ENCODE measurements around the gene IGFLR1.
"Not testable (repeated sequence)": the region's sequence is repeated elsewhere in the genome, so short reads cannot be mapped to it uniquely, and the experiment has no call there.

Gene IGFLR1

DNA sequence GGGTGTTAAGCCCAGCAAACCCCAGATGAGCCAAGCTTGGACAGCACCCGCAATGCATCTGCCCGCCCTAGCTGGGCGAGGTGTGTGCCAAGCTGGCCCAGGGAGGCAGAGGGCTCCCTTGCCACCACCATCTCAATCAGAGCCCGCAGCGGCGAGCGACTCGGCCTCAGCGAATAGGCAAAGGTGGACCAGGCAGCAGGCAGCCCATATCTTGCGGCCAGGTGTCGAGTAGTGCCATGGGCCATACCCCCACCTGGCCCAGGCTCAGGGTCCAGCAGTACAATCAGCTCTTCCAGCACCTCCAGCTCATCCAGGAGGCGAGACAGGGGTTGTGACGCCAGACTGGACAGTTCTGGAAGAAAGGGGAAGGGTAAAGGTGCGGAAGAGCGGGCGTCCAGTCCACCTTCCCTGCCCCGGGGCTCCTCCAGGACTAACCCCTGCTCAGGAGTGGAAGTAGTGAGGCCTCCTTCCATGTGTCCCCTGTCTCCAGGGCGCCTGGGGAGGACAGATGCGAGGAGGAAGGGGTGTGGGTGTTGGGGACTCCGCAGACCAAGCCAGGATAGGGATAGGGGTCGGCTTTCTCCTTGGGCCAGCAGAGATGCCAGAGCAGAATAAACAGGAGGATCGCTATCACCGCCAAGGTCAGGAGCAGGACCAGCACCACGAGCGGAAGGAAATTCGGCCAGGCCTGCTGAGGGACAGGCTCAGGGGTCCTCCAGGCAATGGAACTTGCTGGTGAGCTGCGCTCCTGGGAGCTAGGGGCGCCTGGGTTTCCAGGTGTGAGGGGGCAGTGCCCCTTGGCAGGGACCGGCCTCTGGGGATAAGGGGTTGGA is 2.8 kb downstream of the IGFLR1 start:
- no peak for DNase-seq (ENCODE audit: low spot score)

DNA sequence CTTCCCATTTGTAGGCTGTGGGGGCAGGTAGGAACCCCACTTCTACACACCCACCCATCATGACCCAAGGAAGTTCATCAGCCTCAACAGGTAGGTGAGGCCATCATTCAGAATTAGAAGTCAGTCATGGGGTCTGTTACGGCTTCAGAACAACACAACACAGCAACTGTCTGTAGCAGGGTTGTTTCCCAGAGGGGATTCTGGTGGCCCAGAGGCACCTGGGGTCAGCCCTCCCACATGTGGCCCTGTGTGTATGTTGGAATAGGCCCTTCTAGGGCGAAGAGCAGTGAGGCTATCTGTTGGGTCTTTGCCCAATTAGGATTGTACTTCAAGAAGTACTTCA is 3.4 kb downstream of the IGFLR1 start:
- no peak for DNase-seq (ENCODE audit: low spot score)

DNA sequence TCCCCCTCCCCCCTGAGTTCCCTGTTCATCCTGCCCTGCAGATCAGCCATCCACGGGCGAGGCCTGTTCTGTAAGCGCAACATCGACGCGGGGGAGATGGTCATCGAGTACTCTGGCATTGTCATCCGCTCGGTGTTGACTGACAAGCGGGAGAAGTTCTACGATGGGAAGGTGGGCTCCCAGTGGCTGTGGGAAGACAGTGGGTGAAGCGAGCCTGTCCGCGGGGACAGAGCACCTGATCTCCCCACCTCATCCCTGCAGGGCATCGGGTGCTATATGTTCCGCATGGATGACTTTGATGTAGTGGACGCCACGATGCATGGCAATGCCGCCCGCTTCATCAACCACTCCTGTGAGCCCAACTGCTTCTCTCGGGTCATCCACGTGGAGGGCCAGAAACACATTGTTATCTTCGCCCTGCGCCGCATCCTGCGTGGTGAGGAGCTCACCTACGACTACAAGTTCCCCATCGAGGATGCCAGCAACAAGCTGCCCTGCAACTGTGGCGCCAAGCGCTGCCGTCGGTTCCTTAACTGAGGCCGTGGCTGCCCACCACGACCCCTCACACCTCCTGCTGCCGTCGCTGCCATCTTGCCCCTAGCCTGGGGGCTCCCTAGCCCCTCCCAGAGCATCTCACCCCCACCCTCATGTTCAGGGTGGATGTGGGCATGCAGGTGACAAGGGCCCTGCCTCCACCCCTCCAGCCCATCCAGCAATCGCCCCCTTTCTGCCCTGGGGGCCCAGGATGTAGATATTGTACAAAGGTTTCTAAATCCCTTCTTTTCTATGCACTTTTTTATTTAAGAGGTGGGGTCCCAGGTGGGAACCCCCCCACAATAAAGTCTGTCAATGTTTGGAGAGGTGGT is 4.0 kb downstream of the IGFLR1 start:
- DNase-seq (ENCODE audit: low spot score): no peak

DNA sequence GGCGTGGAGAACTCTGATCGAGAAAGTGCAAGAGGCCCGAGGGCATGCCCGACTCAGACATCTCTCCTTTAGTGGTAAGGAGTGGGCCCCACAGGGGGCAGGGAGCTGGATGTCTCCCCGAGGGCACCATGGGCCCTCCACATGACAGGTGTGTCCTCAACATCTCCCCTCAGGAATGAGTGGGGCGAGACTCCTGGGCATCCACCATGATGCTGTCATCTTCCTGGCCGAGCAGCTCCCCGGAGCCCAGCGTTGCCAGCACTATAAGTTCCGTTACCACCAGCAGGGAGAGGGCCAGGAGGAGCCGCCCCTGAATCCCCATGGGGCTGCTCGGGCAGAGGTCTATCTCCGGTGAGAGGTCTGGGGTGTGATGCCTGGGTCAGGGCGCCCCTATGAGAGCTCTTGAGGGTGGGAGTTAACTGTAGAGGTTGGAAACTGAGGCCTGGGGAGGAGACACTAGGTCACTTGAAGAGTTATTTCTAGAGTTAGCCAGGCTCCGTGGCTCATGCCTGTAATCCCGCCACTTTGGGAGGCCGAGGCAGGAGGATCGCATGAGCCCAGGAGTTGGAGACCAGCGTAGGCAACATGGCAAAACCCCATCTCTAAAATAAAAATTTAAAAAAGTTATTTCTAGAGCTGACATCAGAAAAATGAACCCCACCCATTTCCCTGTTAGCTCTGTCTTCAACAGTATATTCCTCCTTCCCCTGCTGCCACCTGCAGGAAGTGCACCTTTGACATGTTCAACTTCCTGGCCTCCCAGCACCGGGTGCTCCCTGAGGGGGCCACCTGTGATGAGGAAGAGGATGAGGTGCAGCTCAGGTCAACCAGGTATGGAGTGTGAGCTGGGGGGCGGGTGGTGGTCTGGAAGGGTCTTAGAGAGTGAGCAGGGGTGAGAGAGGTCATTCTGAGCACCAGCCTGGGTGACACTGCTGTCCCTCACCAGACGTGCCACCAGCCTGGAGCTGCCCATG is 5.1 kb downstream of the IGFLR1 start:
- no peak for DNase-seq (ENCODE audit: low spot score)

DNA sequence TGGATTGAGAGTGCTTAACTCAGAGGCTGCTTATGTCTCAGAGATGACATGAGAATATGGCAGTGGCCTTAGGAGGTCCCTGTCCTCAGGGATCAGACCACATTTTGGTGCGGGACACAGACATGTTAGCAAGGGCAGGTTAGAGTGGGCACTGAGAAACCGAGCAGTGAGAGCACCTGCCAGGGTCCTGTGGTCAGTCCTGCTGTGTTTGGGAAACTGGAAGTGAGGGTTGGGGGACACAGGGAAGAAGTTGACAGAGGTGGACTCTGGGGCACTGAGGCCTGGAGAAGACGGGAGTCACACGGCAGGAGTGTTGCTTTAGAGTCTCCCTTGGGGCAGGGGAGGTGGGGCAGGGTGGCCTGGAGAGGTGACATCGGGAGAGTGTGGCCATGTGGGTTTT is 7.4 kb downstream of the IGFLR1 start:
- no peak for DNase-seq (ENCODE audit: low spot score)

DNA sequence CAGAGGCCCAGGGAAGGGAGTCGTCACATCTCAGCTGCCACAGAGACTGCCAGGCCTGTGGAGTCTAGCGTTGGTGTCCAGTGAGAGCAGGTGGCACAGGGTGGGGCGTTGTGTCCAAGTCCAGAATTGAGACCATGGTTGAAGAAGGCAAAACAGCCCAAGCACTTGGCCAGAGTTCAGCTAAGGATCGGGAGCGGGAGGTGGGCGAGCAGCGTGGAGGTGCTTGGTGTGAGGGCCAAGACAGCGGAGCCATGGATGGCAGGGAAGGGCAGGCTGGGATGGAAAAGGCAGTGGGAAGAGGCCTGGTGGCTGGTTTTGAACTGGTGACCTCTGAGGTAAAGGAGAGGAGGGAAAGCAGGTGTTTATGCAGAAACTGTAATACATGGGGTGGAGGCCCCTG is 8.0 kb downstream of the IGFLR1 start:
- DNase-seq (ENCODE audit: low spot score): no peak

DNA sequence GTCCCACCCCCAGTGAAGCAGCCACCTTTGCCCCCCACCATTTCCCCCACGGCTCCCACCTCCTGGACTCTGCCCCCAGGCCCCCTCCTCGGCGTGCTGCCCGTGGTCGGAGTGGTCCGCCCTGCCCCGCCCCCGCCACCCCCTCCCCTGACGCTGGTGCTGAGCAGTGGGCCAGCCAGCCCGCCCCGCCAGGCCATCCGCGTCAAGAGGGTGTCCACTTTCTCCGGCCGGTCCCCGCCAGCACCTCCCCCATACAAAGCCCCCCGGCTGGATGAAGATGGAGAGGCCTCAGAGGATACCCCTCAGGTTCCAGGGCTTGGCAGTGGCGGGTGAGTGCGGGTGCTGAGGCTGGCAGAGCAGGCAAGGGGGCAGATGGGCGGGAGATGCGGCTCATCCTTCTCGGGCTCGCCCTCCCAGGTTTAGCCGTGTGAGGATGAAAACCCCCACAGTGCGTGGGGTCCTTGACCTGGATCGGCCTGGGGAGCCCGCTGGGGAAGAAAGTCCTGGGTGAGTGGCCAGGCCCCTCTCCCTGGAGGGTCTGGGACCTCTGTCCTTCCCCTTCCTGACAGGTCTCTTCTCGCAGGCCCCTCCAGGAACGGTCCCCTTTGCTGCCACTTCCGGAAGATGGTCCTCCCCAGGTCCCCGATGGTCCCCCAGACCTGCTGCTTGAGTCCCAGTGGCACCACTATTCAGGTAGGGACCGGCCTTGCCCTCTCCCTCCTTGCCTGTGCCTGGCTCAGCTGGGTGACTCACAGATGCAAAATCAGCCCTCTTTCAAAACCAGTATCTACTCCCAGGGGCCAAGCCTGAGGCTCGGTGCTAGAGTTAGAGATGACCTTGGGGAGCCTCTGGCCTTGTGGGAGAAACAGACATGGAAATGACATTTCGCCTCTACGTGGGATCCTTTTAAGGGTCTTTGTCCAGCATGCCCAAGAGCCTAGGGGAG is 8.8 kb downstream of the IGFLR1 start:
- no peak for DNase-seq (ENCODE audit: low spot score)

DNA sequence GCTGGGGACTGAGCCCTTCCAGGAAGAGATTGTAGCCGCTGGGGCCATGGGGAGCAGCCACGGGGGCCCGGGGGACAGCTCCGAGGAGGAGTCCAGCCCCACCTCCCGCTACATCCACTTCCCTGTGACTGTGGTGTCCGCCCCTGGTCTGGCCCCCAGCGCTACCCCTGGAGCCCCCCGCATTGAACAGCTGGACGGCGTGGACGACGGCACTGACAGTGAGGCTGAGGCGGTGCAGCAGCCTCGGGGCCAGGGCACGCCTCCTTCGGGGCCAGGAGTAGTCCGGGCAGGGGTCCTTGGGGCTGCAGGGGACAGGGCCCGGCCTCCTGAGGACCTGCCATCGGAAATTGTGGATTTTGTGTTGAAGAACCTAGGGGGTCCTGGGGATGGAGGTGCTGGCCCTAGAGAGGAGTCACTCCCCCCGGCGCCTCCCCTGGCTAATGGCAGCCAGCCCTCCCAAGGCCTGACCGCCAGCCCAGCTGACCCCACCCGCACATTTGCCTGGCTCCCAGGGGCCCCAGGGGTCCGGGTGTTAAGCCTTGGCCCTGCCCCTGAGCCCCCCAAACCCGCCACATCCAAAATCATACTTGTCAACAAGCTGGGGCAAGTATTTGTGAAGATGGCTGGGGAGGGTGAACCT is 9.6 kb downstream of the IGFLR1 start:
- DNase-seq (ENCODE audit: low spot score): no peak

DNA sequence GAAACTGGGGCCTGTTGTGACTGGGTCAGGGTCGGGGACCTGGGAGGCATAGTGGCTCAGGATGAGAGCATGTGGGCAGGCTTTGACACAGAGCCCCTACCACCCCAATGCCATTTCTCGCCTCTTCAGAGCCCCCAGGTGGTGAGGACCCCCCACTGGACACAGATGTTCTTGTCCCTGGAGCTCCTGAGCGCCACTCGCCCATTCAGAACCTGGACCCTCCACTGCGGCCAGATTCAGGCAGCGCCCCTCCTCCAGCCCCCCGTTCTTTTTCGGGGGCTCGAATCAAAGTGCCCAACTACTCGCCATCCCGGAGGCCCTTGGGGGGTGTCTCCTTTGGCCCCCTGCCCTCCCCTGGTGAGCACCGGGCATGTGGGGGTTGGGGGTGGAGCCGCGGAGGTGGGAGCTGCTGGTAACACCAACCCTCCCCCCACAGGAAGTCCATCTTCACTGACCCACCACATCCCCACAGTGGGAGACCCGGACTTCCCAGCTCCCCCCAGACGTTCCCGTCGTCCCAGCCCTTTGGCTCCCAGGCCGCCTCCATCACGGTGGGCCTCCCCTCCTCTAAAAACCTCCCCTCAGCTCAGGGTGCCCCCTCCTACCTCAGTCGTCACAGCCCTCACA is 10.4 kb downstream of the IGFLR1 start:
- DNase-seq (ENCODE audit: low spot score): no peak

DNA sequence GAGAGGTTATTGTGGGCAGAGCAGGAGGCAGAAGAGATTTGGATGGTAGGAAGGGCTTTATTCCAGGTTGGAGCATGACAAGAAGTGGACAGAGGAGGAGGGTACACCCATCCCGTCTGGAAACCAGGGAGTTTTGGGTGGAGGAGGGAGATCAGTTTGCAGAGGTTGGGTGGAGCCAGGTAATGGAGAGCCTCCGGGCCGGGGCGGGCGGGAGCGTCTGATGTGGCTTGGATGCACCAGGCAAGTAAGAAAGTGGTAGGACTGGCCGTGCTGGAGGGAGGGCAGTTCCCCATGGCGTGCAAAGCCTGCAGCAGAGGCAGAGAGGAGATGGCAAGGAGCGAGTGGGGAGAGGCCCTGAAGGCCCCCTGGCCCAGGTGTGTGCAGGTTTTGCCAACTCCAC is 10.9 kb downstream of the IGFLR1 start:
- no peak for DNase-seq (ENCODE audit: low spot score)

DNA sequence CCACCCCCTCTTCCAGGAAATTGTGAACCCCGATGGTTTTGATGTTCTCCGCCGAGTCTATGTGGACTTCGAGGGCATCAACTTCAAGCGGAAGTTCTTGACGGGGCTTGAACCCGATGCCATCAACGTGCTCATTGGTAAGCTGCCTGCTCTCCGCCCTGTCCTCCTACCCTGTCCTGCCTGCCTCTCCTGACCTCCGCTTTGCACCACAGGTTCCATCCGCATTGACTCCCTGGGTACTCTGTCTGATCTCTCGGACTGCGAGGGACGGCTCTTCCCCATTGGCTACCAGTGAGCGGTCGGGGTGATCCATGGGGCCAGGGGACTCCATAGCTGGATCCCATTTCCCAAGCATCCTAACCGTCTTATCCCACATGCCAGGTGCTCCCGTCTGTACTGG is 11.9 kb downstream of the IGFLR1 start:
- DNase-seq (ENCODE audit: low spot score): no peak

DNA sequence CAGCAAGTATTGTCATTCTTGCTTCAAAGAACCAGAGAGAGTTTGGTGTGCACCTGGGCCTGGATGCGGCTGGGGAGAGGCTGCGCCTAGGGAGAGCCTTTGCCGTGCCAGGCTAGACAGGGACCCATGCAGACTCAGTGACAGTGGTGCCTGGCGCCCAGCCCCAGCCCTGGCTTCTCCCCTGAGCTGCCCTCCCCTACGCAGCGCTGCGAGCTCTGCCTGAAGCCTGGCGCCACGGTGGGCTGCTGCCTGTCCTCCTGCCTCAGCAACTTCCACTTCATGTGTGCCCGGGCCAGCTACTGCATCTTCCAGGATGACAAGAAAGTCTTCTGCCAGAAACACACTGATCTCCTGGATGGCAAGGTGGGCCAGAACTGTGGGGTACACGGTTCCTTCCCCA is 12.5 kb downstream of the IGFLR1 start:
- no peak for DNase-seq (ENCODE audit: low spot score)

DNA sequence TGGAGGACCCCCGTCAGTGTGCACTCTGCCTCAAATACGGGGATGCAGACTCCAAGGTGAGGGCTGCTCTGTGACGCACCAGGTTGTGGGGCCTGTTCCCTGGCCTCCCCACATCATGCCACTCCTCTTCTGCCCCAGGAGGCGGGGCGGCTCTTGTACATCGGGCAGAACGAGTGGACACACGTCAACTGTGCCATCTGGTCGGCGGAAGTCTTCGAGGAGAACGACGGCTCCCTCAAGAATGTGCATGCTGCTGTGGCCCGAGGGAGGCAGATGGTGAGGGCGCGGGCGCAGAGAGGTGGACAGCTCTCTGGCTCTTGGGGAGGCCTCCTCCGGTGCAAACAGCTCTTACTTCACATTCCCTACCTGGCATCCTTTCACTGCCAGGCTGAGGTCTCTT is 13.2 kb downstream of the IGFLR1 start:
- DNase-seq (ENCODE audit: low spot score): no peak

DNA sequence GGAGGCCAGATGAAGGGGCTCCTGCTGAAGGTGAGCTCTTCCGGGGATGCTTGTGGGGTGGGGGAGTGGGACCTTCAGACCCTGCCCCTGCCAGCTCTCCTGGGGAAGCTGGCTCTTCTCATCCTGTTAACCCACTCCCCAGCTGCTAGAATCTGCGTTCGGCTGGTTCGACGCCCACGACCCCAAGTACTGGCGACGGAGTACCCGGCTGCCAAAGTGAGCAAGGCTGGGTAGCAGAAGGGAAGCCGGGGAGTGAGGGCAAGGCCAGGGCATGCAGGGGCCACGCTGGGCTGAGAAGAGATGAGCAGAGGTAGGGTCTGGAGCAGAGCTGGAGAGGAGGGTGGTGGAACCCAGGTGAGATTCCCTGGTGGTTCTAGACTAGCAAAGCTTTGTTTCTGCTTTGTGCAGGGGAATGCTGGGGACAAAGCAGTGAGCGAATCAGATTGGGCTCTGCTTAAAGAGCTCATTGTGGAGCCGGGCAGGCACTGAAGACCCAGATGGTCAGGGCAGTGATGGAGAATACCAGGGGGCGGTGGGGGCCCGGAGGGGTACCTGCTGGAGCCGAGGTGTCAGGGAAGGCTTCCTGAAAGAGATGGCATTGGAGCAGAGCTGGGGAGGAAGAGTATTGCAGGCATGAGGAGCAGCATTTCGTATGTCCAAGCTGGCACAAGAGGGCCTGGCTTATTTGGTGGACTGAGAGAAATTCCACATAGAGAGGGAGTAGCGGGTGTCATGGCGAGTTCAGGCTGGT is 14.1 kb downstream of the IGFLR1 start:
- DNase-seq (ENCODE audit: low spot score): no peak

DNA sequence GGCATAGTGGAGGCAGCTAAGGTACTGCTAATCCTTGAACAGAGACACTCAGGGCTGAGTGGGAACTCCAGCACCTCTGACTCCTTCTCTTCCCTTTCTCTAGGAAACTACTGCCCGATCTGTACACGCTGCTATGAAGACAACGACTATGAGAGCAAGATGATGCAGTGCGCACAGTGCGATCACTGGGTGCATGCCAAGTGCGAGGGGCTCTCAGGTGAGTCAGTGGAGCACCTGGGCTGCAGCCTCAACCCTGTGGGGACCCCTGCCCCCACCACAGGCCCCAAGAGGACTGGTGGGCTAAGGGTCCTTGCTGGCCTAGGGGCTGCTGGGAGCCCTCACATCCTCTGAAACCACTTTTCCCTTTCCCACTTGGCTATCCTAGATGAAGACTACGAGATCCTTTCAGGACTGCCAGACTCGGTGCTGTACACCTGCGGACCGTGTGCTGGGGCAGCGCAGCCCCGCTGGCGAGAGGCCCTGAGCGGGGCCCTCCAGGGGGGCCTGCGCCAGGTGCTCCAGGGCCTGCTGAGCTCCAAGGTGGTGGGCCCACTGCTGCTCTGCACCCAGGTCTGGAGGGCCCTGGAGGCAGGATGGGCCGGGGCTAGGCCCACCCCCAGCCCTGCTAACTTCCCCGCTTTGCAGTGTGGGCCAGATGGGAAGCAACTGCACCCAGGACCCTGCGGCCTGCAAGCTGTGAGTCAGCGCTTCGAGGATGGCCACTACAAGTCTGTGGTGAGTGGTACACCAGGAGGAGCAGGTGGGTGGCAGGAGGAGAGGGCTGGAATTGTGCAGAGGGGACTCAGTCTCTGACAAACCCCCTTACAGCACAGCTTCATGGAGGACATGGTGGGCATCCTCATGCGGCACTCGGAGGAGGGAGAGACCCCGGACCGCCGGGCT is 14.9 kb downstream of the IGFLR1 start:
- no peak for DNase-seq (ENCODE audit: low spot score)

DNA sequence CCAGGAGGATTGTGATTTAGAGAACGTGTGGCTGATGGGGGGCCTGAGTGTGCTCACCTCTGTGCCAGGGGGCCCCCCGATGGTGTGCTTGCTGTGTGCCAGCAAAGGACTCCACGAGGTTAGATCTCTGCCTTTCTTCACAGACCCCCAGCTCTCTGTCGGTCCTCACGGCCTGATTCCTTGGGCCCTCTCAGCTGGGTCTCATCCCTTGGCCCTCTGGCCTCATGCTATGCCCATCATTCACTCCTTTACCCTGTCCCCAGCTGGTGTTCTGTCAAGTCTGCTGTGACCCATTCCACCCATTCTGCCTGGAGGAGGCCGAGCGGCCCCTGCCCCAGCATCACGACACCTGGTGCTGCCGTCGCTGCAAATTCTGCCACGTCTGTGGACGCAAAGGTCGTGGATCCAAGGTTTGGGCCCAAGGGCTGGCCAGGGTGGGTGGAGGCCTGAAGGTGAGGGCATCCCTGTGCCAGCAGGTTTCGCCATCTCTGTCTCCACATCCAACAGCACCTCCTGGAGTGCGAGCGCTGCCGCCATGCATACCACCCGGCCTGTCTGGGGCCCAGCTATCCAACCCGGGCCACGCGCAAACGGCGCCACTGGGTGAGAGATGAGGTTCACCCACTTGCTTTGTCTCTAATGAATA is 16.9 kb downstream of the IGFLR1 start:
- no peak for DNase-seq (ENCODE audit: low spot score)

DNA sequence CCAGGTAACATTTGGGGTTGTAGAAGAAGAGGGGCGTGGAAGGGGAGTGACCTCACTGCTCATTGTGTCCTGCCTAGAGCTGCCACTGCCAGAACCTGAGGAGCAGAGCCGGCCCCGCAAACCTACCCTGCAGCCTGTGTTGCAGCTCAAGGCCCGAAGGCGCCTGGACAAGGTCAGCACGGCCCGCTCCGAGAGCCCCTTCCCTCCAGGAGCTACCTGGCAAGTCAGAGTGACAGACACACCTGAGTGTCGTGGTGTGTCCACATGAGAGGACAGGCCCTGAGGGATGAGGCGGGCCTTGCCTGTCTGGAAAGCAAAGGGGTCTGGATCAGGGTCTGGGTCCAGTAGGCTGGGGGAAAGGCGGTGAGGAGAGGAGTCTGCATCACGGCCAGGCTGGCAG is 17.7 kb downstream of the IGFLR1 start:
- no peak for DNase-seq (ENCODE audit: low spot score)

DNA sequence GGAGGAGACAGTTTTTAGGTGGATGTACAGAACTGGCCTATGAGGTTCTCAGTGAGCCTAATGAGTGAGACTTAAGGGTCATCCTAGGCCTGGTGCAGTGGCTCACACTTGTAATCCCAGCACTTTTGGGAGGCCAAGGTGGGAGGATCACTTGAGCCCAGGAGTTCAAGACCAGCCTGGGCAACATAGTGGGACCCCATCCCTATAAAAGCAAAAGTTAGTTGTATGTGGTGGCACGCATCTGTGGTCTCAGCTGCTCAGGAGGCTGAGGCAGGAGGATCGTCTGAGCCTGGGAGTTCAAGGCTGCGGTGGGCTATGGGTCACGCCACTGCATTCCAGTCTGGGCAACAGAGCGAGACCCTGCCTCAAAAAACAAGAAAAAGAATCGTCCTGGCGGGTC is 18.1 kb downstream of the IGFLR1 start:
- not testable (repeated sequence) for DNase-seq (ENCODE audit: low spot score)
